PC-3 (cell line): ENCODE results near the gene CDC45.

ENCODE experiments used
- CTCF ChIP-seq: fragments of 300-600 bp; sonication (generic); conservative IDR thresholded peaks from 2 replicates; pipeline ENCODE4 v1.5.1; 2017; ENCODE audit warnings: antibody characterized with exemption, low read depth, mild to moderate bottlenecking, low read length
- EZH2phosphoT487 ChIP-seq: fragments of 300-600 bp; sonication (generic); IDR thresholded peaks from 2 replicates; pipeline ENCODE4 v1.6.1; 2018; ENCODE audit warnings: mild to moderate bottlenecking, antibody characterized with exemption, low read length, borderline replicate concordance

DNA sequence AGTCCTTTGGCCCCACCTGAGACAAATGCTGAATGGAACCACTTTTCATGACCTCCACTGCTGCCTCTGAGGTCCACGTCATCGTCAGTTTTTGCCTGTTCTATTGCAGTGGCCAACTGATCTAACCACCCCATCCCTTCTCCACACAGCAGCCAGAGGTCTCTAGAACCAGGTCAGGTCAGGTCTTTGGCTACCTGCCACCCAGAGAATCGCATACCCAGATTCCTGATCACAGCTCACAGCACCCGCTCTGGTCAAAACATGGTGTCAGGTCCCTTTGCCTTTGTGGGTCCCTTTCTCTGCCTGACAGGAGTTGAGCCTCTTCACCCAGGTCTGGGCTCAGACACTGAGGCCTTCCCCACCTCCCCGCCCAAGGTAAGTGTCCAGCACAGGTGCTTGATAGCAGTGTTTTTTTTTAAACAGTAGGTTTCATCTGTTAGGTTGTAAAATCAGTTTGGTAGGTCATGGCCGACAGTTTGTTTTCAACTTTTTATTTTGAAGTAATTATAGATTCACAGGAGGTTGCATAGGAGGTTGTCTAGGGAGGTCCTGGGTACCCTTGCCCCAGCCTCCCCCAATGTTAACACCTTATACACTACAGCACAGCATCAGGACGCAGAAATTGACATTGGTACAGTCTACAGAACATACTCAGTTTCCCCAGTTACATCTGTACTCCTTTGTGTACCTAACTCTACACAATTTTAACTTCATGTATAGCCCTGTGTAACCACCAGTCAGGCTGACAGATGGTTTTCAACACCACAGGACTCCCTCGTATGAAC is 39.1 kb upstream of the CDC45 start:
- no peak for TF ChIP-seq CTCF
- TF ChIP-seq EZH2phosphoT487, result no peak
